KMS-11 (cell line): ENCODE data around the gene ARHGEF10L.
"Not testable (repeated sequence)": the region's sequence is repeated elsewhere in the genome, so short reads cannot be mapped to it uniquely, and the experiment has no call there.

Experiments used
- H2AFZ ChIP-seq: fragments of 200-600 bp; sonication (generic); 2 replicates; pipeline ENCODE4 v1.6.1; 2016; ENCODE audit warnings: antibody characterized with exemption, mixed run types, low read depth
- H3K27ac ChIP-seq: fragments of 200-600 bp; sonication (generic); 2 replicates; pipeline ENCODE4 v1.6.1; 2016; ENCODE audit warnings: mild to moderate bottlenecking, mixed run types
- H3K27me3 ChIP-seq: fragments of 200-600 bp; sonication (generic); 2 replicates; pipeline ENCODE4 v1.6.1; 2017; ENCODE audit warnings: mild to moderate bottlenecking, low read depth, mixed run types, moderate library complexity; ENCODE audit not compliant: insufficient read depth
- H3K36me3 ChIP-seq: fragments of 200-600 bp; sonication (generic); 2 replicates; pipeline ENCODE4 v1.6.1; 2017; ENCODE audit warnings: mild to moderate bottlenecking, mixed run types; ENCODE audit not compliant: insufficient read depth
- H3K4me1 ChIP-seq: fragments of 200-600 bp; sonication (generic); 2 replicates; pipeline ENCODE4 v1.6.1; 2016; ENCODE audit warnings: mild to moderate bottlenecking, low read depth, mixed run types; ENCODE audit not compliant: poor library complexity, severe bottlenecking
- H3K4me2 ChIP-seq: fragments of 200-600 bp; sonication (generic); 2 replicates; pipeline ENCODE4 v1.7.0; 2016; ENCODE audit warnings: mild to moderate bottlenecking, mixed run types
- H3K4me3 ChIP-seq: fragments of 200-600 bp; sonication (generic); IDR thresholded peaks from 2 replicates; pipeline ENCODE4 v1.6.1; 2017; ENCODE audit warnings: low read depth, low read length, mixed read lengths; ENCODE audit not compliant: insufficient read depth
- H3K79me2 ChIP-seq: fragments of 200-600 bp; sonication (generic); 2 replicates; pipeline ENCODE4 v1.6.1; 2016; ENCODE audit warnings: low read depth, mixed run types; ENCODE audit not compliant: insufficient read depth
- H3K9ac ChIP-seq: fragments of 200-600 bp; sonication (generic); 2 replicates; pipeline ENCODE4 v1.6.1; 2016; ENCODE audit warnings: mild to moderate bottlenecking, mixed run types
- H4K20me1 ChIP-seq: fragments of 200-600 bp; sonication (generic); 2 replicates; pipeline ENCODE4 v1.6.1; 2016; ENCODE audit warnings: mild to moderate bottlenecking, mixed run types; ENCODE audit not compliant: insufficient read depth
- TF ChIP-seq, protein P1 (sequence below): fragments of 200-600 bp; sonication (generic); conservative IDR thresholded peaks from 2 replicates; pipeline ENCODE4 v1.6.1; 2017; ENCODE audit warnings: low read depth, mild to moderate bottlenecking, antibody characterized with exemption, low read length, moderate library complexity, mixed read lengths

Gene ARHGEF10L

DNA sequence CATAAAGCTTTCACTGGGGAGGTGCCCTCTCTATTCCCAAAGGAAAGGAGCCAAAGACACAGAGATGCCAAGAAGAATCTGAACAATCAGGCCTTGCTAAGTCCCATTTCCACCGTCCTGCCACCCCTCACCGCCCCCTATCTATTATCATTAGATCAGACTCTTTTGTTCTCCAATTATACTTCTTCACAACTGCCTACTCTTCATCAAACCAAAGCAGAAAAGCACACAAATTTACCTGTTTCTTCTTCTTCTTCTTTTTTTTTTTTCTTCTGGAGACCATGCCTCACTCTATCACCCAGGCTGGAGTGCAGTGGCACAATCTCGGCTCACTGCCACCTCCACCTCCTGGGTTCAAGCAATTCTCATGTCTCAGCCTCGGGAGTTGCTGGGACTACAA is 43.1 kb upstream of the ARHGEF10L start:
- no peak overlapping the region for H2AFZ ChIP-seq
- no peaks in the 10 kb centered on the region for H3K79me2 ChIP-seq
- no peaks in the 10 kb centered on the region for H4K20me1 ChIP-seq
- no peak overlapping the region for H3K27ac ChIP-seq
- H3K4me2 ChIP-seq = no peak overlapping the region
- H3K9ac ChIP-seq = no peak overlapping the region
- H3K4me1 ChIP-seq = no peaks in the 10 kb centered on the region
- H3K4me3 ChIP-seq = no peak overlapping the region
- no peaks in the 10 kb centered on the region for H3K36me3 ChIP-seq
- TF ChIP-seq, protein P1, sequence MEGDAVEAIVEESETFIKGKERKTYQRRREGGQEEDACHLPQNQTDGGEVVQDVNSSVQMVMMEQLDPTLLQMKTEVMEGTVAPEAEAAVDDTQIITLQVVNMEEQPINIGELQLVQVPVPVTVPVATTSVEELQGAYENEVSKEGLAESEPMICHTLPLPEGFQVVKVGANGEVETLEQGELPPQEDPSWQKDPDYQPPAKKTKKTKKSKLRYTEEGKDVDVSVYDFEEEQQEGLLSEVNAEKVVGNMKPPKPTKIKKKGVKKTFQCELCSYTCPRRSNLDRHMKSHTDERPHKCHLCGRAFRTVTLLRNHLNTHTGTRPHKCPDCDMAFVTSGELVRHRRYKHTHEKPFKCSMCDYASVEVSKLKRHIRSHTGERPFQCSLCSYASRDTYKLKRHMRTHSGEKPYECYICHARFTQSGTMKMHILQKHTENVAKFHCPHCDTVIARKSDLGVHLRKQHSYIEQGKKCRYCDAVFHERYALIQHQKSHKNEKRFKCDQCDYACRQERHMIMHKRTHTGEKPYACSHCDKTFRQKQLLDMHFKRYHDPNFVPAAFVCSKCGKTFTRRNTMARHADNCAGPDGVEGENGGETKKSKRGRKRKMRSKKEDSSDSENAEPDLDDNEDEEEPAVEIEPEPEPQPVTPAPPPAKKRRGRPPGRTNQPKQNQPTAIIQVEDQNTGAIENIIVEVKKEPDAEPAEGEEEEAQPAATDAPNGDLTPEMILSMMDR = no peak
- no peaks in the 10 kb centered on the region for H3K27me3 ChIP-seq

DNA sequence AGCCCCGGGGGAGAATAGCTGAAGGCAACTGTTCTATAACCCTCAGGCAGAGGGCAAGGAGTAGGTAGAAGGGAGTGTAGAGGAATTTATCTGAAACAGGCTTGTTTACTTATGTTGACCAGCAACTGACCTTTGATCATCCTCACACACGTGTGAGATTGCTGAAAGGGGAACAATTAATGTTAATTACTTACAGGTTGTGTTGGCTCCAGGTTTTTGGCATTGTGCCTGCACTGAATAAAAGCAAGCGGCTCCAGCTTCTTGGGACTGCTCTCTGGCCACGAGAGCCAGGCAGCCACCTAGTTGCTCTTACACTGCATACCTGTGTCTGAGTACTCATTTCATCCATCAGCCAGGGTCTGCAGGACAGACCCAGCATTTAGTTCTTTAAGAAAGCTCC is 41.3 kb upstream of the ARHGEF10L start:
- H3K4me1 ChIP-seq = no peaks in the 10 kb centered on the region
- no peak overlapping the region for H3K4me3 ChIP-seq
- H3K27ac ChIP-seq = no peak overlapping the region
- H2AFZ ChIP-seq = no peak overlapping the region
- H3K27me3 ChIP-seq = peaks cover 4% of the 10 kb centered on the region; the same call in 1 of the 2 replicates
- H3K79me2 ChIP-seq = no peaks in the 10 kb centered on the region
- no peak overlapping the region for H3K9ac ChIP-seq
- no peak overlapping the region for H3K4me2 ChIP-seq
- no peaks in the 10 kb centered on the region for H3K36me3 ChIP-seq
- no peaks in the 10 kb centered on the region for H4K20me1 ChIP-seq
- TF ChIP-seq, protein P1 = no peak

DNA sequence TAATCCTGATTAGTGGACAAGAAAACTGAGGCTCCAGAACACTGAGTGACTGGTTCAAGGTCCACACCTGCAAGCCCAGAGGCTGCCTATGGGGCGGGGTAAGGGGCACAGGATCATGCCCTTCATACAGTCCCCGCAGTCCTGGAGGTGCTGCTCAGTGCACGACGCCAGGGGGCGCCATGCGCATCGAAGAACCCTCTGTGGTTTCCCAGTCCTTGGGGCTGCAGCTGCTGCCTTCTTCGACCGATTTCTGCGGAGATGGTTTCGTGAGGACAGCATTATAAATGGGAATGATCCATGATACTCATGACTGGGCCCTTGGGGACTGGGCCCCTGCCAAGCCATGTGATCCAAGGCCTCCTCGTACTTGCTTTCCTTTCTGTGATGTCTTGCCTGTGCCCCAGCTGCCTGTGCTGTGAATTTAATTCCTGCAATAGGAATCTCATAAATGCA is 37.1 kb upstream of the ARHGEF10L start:
- Histone ChIP-seq H3K36me3 (no peaks in the 10 kb centered on the region), H2AFZ (no peak overlapping the region), H3K4me1 (no peaks in the 10 kb centered on the region), H3K27ac (no peak overlapping the region), H3K4me3 (no peak overlapping the region), H4K20me1 (no peaks in the 10 kb centered on the region), H3K79me2 (no peaks in the 10 kb centered on the region), H3K4me2 (no peak overlapping the region), H3K27me3 (peaks cover 4% of the 10 kb centered on the region; the same call in 1 of the 2 replicates), H3K9ac (no peak overlapping the region)
- TF ChIP-seq, protein P1 = peak; percentile 51

DNA sequence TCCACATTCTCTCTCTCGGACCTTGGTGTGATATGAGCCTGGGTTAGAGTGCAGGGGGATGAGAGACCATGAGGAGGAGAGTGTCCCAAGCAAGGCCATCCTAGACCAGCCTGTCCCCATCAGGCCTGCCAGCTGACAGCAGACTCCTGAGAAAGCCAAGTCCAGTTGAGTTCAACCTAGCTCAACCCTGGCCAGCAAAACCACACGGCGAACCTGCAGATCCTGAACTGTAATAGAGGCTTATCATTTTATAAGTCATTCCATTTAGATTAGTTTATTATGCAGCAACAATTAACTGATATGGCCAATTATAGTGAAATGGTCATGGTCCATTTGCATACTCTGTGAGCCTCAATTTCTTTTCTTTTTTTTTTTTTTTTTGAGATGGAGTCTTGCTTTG is 36.4 kb upstream of the ARHGEF10L start:
- peaks cover 4% of the 10 kb centered on the region; the same call in 1 of the 2 replicates for H3K27me3 ChIP-seq
- no peaks in the 10 kb centered on the region for H3K79me2 ChIP-seq
- H3K4me1 ChIP-seq = no peaks in the 10 kb centered on the region
- no peak overlapping the region for H2AFZ ChIP-seq
- TF ChIP-seq, protein P1 = no peak
- no peaks in the 10 kb centered on the region for H4K20me1 ChIP-seq
- H3K27ac ChIP-seq = no peak overlapping the region
- no peaks in the 10 kb centered on the region for H3K36me3 ChIP-seq
- no peak overlapping the region for H3K4me2 ChIP-seq
- no peak overlapping the region for H3K9ac ChIP-seq
- no peak overlapping the region for H3K4me3 ChIP-seq

DNA sequence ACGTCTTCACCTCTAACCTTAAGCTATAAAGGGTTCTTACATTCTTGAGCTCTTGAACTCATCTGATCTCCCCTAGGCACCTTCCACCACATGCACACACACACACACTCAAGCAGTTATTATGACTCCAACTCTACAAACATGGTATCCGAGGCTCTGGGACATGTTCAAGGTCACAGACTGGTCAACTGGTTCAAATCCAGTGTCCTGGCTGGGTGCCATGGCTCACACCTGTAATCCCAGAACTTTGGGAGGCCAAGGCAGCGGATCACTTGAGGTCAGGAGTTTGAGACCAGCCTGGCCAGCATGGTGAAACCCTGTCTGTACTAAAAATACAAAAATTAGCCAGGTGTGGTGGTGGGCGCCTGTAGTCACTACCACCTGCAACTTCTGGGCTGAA is 32.3 kb upstream of the ARHGEF10L start:
- H3K4me2 ChIP-seq, H3K27ac ChIP-seq, H3K36me3 ChIP-seq, H2AFZ ChIP-seq, H3K79me2 ChIP-seq, H3K27me3 ChIP-seq, H3K4me3 ChIP-seq, H4K20me1 ChIP-seq, H3K4me1 ChIP-seq, H3K9ac ChIP-seq: not testable (repeated sequence)
